ENCODE measurements around the gene ARHGAP22. TPM values are rescaled to one million over a fixed set of nuclear protein-coding genes. Genes with fewer than 3 reads are reported as not detected.

ARHGAP22 gene
- total and polyA plus RNA-seq, 8 donors, result 2.2 to 10.4 (median 2.8) TPM

GRCh38 chr10:48456361-48456804 is 148.5 kb downstream of the ARHGAP22 start:
- peak; percentile 72 to 81 (median 78) for DNase-seq
- no peak for TF ChIP-seq CTCF (IDR thresholded peaks at IDR 0.05)
- H3K9me3 ChIP-seq, result no peaks in the 10 kb centered on the region
- peaks cover 0 to 14% of the 10 kb centered on the region in 2 donors for H3K4me1 ChIP-seq
- intact Hi-C loops (cut with DNase I), result no loop called here
- no peaks in the 10 kb centered on the region for H3K36me3 ChIP-seq
- ATAC-seq, result peak; percentile 67
- no peak overlapping the region for H3K4me3 ChIP-seq
- H3K27ac ChIP-seq, result no peak overlapping the region
- peaks cover 0 to 7% of the 10 kb centered on the region in 2 donors for H3K27me3 ChIP-seq

GRCh38 chr10:48455392-48456151 is 149.3 kb downstream of the ARHGAP22 start:
- DNase-seq (no peak), ATAC-seq (no peak)
- Histone ChIP-seq H3K27ac (no peak overlapping the region), H3K27me3 (peaks cover 0 to 7% of the 10 kb centered on the region in 2 donors), H3K36me3 (no peaks in the 10 kb centered on the region), H3K9me3 (no peaks in the 10 kb centered on the region), H3K4me1 (peaks cover 0 to 14% of the 10 kb centered on the region in 2 donors), H3K4me3 (no peak overlapping the region)
- intact Hi-C loops (cut with DNase I), result no loop called here
- no peak for TF ChIP-seq CTCF (IDR thresholded peaks at IDR 0.05)

GRCh38 chr10:48455055-48455391 is 149.8 kb downstream of the ARHGAP22 start:
- no peak overlapping the region for H3K27ac ChIP-seq
- H3K27me3 ChIP-seq, result peaks cover 0 to 7% of the 10 kb centered on the region in 2 donors
- no peak for TF ChIP-seq CTCF (IDR thresholded peaks at IDR 0.05)
- H3K9me3 ChIP-seq, result no peaks in the 10 kb centered on the region
- intact Hi-C loops (cut with DNase I), result no loop called here
- DNase-seq (peak in 1 of 4 donors; percentile 24), ATAC-seq (no peak)
- H3K4me3 ChIP-seq, result no peak overlapping the region
- no peaks in the 10 kb centered on the region for H3K36me3 ChIP-seq
- peaks cover 0 to 14% of the 10 kb centered on the region in 2 donors for H3K4me1 ChIP-seq

- Histone ChIP-seq H3K9me3 (no peaks in the 10 kb centered on the region), H3K36me3 (no peaks in the 10 kb centered on the region), H3K27ac (no peak overlapping the region), H3K27me3 (peaks cover 0 to 7% of the 10 kb centered on the region in 2 donors), H3K4me1 (peaks cover 0 to 14% of the 10 kb centered on the region in 2 donors), H3K4me3 (no peak overlapping the region)
- intact Hi-C loops (cut with DNase I), result no loop called here
- peak in 1 of 4 donors; percentile 28 for DNase-seq
- no peak for TF ChIP-seq CTCF (IDR thresholded peaks at IDR 0.05)
- peak; percentile 39 for ATAC-seq
Measured at GRCh38 chr10:48454302-48455054, 150.4 kb downstream of the ARHGAP22 start.
